ENCODE results near the gene HBS1L.

GRCh38 chr6:135025175-135025574 lies 29.4 kb downstream of the HBS1L start:
- TF ChIP-seq EP300 (IDR thresholded peaks at IDR 0.05) (no peak), POLR2A (IDR thresholded peaks at IDR 0.05) (no peak)
- TF ChIP-seq, protein P1, sequence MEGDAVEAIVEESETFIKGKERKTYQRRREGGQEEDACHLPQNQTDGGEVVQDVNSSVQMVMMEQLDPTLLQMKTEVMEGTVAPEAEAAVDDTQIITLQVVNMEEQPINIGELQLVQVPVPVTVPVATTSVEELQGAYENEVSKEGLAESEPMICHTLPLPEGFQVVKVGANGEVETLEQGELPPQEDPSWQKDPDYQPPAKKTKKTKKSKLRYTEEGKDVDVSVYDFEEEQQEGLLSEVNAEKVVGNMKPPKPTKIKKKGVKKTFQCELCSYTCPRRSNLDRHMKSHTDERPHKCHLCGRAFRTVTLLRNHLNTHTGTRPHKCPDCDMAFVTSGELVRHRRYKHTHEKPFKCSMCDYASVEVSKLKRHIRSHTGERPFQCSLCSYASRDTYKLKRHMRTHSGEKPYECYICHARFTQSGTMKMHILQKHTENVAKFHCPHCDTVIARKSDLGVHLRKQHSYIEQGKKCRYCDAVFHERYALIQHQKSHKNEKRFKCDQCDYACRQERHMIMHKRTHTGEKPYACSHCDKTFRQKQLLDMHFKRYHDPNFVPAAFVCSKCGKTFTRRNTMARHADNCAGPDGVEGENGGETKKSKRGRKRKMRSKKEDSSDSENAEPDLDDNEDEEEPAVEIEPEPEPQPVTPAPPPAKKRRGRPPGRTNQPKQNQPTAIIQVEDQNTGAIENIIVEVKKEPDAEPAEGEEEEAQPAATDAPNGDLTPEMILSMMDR (IDR thresholded peaks at IDR 0.05): no peak

Data from ovary (tissue), 3 donors.